SK-N-SH treated with all-trans-retinoic acid at 6 μM for 48 hours (cell line): Measurements from ENCODE around the gene TMEM132D.

Experiments
- ATAC-seq: fragments of 200-7000 bp; cut with Tn5 transposase; 3 replicates; pipeline ENCODE4 v1.9.1; 2020; ENCODE audit warnings: mild to moderate bottlenecking, moderate library complexity
- ARNTL ChIP-seq: fragments of 450-650 bp; formaldehyde crosslinking; IDR thresholded peaks from 2 replicates; pipeline ENCODE4 v1.5.0; 2020; ENCODE audit warnings: low read depth, mild to moderate bottlenecking, moderate library complexity, borderline replicate concordance
- BACH2 ChIP-seq: fragments of 250-450 bp; sonication (Bioruptor Pico); IDR thresholded peaks from 2 replicates; pipeline ENCODE4 v1.9.0; 2021; ENCODE audit warnings: mild to moderate bottlenecking, borderline replicate concordance
- CSDC2 ChIP-seq: fragments of 250-450 bp; sonication (Bioruptor Pico); IDR thresholded peaks from 2 replicates; pipeline ENCODE4 v1.5.0; 2020; ENCODE audit warnings: mild to moderate bottlenecking, moderate library complexity
- CSRNP3 ChIP-seq: fragments of 250-450 bp; sonication (Bioruptor Pico); IDR thresholded peaks from 2 replicates; pipeline ENCODE4 v1.5.1; 2021; ENCODE audit warnings: mild to moderate bottlenecking, moderate library complexity
- ESRRG ChIP-seq: fragments of 250-450 bp; sonication (Bioruptor Pico); IDR thresholded peaks from 2 replicates; pipeline ENCODE4 v1.6.1; 2021; ENCODE audit warnings: mild to moderate bottlenecking
- GLIS3 ChIP-seq: fragments of 250-450 bp; sonication (Bioruptor Pico); IDR thresholded peaks from 2 replicates; pipeline ENCODE4 v1.5.0; 2020; ENCODE audit warnings: mild to moderate bottlenecking, moderate library complexity
- ISL1 ChIP-seq: fragments of 250-450 bp; sonication (Bioruptor Pico); IDR thresholded peaks from 2 replicates; pipeline ENCODE4 v2.1.2; 2022; ENCODE audit warnings: mild to moderate bottlenecking, moderate library complexity
- OSR1 ChIP-seq: fragments of 250-450 bp; sonication (Bioruptor Pico); IDR thresholded peaks from 2 replicates; pipeline ENCODE4 v1.8.0; 2022; ENCODE audit warnings: moderate library complexity, mild to moderate bottlenecking, inconsistent platforms
- POU6F1 ChIP-seq: fragments of 250-450 bp; sonication (Bioruptor Pico); IDR thresholded peaks from 2 replicates; pipeline ENCODE4 v1.8.0; 2021; ENCODE audit warnings: low read depth, mild to moderate bottlenecking, moderate library complexity, borderline replicate concordance
- RARB ChIP-seq: fragments of 250-450 bp; sonication (Bioruptor Pico); IDR thresholded peaks from 2 replicates; pipeline ENCODE4 v1.8.0; 2021; ENCODE audit warnings: mild to moderate bottlenecking, moderate library complexity
- SNAI2 ChIP-seq: fragments of 250-450 bp; sonication (Bioruptor Pico); IDR thresholded peaks from 2 replicates; pipeline ENCODE4 v1.5.0; 2020; ENCODE audit warnings: mild to moderate bottlenecking, moderate library complexity
- TCF4 ChIP-seq: fragments of 250-450 bp; sonication (Bioruptor Pico); IDR thresholded peaks from 2 replicates; pipeline ENCODE4 v1.8.0; 2021; ENCODE audit warnings: mild to moderate bottlenecking, moderate library complexity, borderline replicate concordance
- TSHZ2 ChIP-seq: fragments of 250-450 bp; sonication (Bioruptor Pico); IDR thresholded peaks from 2 replicates; pipeline ENCODE4 v1.5.0; 2020; ENCODE audit warnings: mild to moderate bottlenecking, moderate library complexity
- ZFP30 ChIP-seq: fragments of 450-650 bp; formaldehyde crosslinking; IDR thresholded peaks from 2 replicates; pipeline ENCODE4 v1.5.0; 2022; ENCODE audit warnings: mild to moderate bottlenecking, moderate library complexity
- ZNF565 ChIP-seq: fragments of 450-650 bp; formaldehyde crosslinking; conservative IDR thresholded peaks from 2 replicates; pipeline ENCODE4 v1.5.0; 2020; ENCODE audit warnings: low read depth, mild to moderate bottlenecking, moderate library complexity
- ZNF8 ChIP-seq: fragments of 450-650 bp; formaldehyde crosslinking; IDR thresholded peaks from 2 replicates; pipeline ENCODE4 v1.5.0; 2020; ENCODE audit warnings: mild to moderate bottlenecking, moderate library complexity
- TF ChIP-seq, protein P1 (sequence below): fragments of 250-450 bp; sonication (Bioruptor Pico); IDR thresholded peaks from 2 replicates; pipeline ENCODE4 v1.8.0; 2020; ENCODE audit warnings: mild to moderate bottlenecking, moderate library complexity, borderline replicate concordance

The TMEM132D gene

GRCh38 chr12:129298921-129299320, 604.9 kb downstream of the TMEM132D start:
- no peak for ATAC-seq
- TF ChIP-seq ZNF565 (CRISPR knock-in tag), result no peak

- TF ChIP-seq OSR1 (CRISPR knock-in tag), result no peak
- no peak for TF ChIP-seq RARB (CRISPR knock-in tag)
- no peak for TF ChIP-seq SNAI2 (CRISPR knock-in tag)
- TF ChIP-seq ZNF565 (CRISPR knock-in tag), result no peak
- TF ChIP-seq TCF4 (CRISPR knock-in tag), result no peak
- TF ChIP-seq, all 23 proteins: peak for 0
- ATAC-seq, result no peak
Measured at GRCh38 chr12:129296671-129297070, 607.2 kb downstream of the TMEM132D start.

- no peak for TF ChIP-seq ISL1 (CRISPR knock-in tag)
- no peak for TF ChIP-seq ZNF8 (CRISPR knock-in tag)
- TF ChIP-seq, protein P1, sequence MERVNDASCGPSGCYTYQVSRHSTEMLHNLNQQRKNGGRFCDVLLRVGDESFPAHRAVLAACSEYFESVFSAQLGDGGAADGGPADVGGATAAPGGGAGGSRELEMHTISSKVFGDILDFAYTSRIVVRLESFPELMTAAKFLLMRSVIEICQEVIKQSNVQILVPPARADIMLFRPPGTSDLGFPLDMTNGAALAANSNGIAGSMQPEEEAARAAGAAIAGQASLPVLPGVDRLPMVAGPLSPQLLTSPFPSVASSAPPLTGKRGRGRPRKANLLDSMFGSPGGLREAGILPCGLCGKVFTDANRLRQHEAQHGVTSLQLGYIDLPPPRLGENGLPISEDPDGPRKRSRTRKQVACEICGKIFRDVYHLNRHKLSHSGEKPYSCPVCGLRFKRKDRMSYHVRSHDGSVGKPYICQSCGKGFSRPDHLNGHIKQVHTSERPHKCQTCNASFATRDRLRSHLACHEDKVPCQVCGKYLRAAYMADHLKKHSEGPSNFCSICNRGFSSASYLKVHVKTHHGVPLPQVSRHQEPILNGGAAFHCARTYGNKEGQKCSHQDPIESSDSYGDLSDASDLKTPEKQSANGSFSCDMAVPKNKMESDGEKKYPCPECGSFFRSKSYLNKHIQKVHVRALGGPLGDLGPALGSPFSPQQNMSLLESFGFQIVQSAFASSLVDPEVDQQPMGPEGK (CRISPR knock-in tag), result no peak
- TF ChIP-seq ESRRG, result no peak
- no peak for TF ChIP-seq TCF4 (CRISPR knock-in tag)
- TF ChIP-seq CSRNP3 (CRISPR knock-in tag), result no peak
- no peak for TF ChIP-seq GLIS3 (CRISPR knock-in tag)
- no peak for TF ChIP-seq CSDC2
- no peak for TF ChIP-seq SNAI2 (CRISPR knock-in tag)
- no peak for TF ChIP-seq ZNF565 (CRISPR knock-in tag)
- no peak for TF ChIP-seq BACH2 (CRISPR knock-in tag)
- TF ChIP-seq ZFP30 (CRISPR knock-in tag), result no peak
- no peak for TF ChIP-seq POU6F1
- no peak for ATAC-seq
Measured at GRCh38 chr12:129294868-129295267, 609.0 kb downstream of the TMEM132D start.

DNA sequence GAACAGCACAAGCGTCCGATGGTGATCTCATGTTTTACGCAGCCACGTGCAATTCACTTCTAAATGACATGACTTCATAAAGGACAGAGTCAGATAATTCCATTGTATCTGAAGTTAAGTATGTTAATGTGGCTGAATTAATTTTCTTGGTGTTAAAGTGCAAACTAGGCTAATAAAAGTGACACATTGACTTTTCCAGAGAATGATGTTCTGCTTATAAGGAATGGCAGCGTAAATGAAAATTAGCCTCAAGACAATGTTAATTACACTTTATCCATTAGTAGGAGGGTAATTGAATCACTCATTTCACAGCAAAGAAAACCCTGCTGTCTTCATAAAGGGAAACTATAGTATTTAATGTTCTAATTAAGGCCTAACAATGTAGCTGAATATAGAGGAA, 624.1 kb downstream of the TMEM132D start:
- ATAC-seq, result no peak

More for the DNA sequence above, 624.1 kb downstream of the TMEM132D start:
- TF ChIP-seq ISL1 (CRISPR knock-in tag) (no peak), OSR1 (CRISPR knock-in tag) (no peak), ZNF8 (CRISPR knock-in tag) (no peak), ARNTL (no peak), TSHZ2 (CRISPR knock-in tag) (no peak), ESRRG (no peak)
- TF ChIP-seq, all 23 proteins: peak for 0
